Stimulated activated CD4-positive, alpha-beta T cell treated with anti-CD3 and anti-CD28 coated beads, Interleukin-1b, Interleukin-23, amount 100 ng/mL, for 48 hours (primary cell): ENCODE data around the gene UTRN.

Source experiments
- DNase-seq: peaks from one replicate; pipeline ENCODE4 v3.0.0-alpha.2; 2020

Gene UTRN

GRCh38 chr6:144314562-144314961 is 29.4 kb downstream of the UTRN start:
- DNase-seq: no peak

GRCh38 chr6:144315226-144315980 is 30.3 kb downstream of the UTRN start:
- DNase-seq: no peak

- no peak for DNase-seq
Measured at GRCh38 chr6:144315981-144316861, 31.1 kb downstream of the UTRN start.

GRCh38 chr6:144316862-144317195 is 31.7 kb downstream of the UTRN start:
- DNase-seq: no peak

- no peak for DNase-seq
Measured at GRCh38 chr6:144317736-144318135, 32.6 kb downstream of the UTRN start.

GRCh38 chr6:144319211-144319610 is 34.1 kb downstream of the UTRN start:
- DNase-seq: no peak

- no peak for DNase-seq
Measured at GRCh38 chr6:144320741-144321140, 35.6 kb downstream of the UTRN start.

- no peak for DNase-seq
Measured at GRCh38 chr6:144321839-144322591, 36.9 kb downstream of the UTRN start.

- DNase-seq: no peak
Measured at GRCh38 chr6:144325232-144325631, 40.1 kb downstream of the UTRN start.

GRCh38 chr6:144326393-144326792 is 41.3 kb downstream of the UTRN start:
- DNase-seq: no peak

GRCh38 chr6:144327081-144327480 is 41.9 kb downstream of the UTRN start:
- DNase-seq: no peak

GRCh38 chr6:144330017-144330987 is 45.2 kb downstream of the UTRN start:
- DNase-seq: no peak

GRCh38 chr6:144331491-144331969 is 46.4 kb downstream of the UTRN start:
- no peak for DNase-seq

GRCh38 chr6:144332177-144332576 is 47.0 kb downstream of the UTRN start:
- DNase-seq: no peak

- peak; percentile 68 for DNase-seq
Measured at GRCh38 chr6:144334150-144334708, 49.1 kb downstream of the UTRN start.
